ENCODE data around the gene GANAB. TPM values are rescaled to one million over a fixed set of nuclear protein-coding genes. Genes with fewer than 3 reads are reported as not detected.
A peak's percentile ranks its signal among the peaks of the same experiment; 100 is the strongest.

Gene GANAB
- total RNA-seq, 1 donor from 2014 or later, result 359 TPM

GRCh38 chr11:62604460-62605120, 41.8 kb downstream of the GANAB start:
- Mint-ChIP-seq H3K4me1 (ENCODE audit: low read depth) (peaks cover 29% of the 10 kb centered on the region), H3K27ac (ENCODE audit: unreplicated experiment) (peak overlapping the region; percentile 17), H3K27me3 (ENCODE audit: low read depth) (no peaks in the 10 kb centered on the region), H3K4me3 (ENCODE audit: unreplicated experiment) (no peak overlapping the region), H3K9me3 (ENCODE audit: low read depth) (no peaks in the 10 kb centered on the region), H3K36me3 (ENCODE audit: low read depth) (peaks cover 10% of the 10 kb centered on the region)
- DNase-seq (ENCODE audit: low spot score), result no peak
- no peak for TF ChIP-seq CTCF (IDR thresholded peaks at IDR 0.05)

GRCh38 chr11:62603776-62604299, 42.6 kb downstream of the GANAB start:
- DNase-seq (ENCODE audit: low spot score), result no peak
- H3K36me3 Mint-ChIP-seq (ENCODE audit: low read depth), result peaks cover 11% of the 10 kb centered on the region
- H3K27ac Mint-ChIP-seq (ENCODE audit: unreplicated experiment), result no peak overlapping the region
- H3K9me3 Mint-ChIP-seq (ENCODE audit: low read depth), result no peaks in the 10 kb centered on the region
- H3K4me1 Mint-ChIP-seq (ENCODE audit: low read depth), result peaks cover 37% of the 10 kb centered on the region
- TF ChIP-seq CTCF (IDR thresholded peaks at IDR 0.05), result no peak
- H3K4me3 Mint-ChIP-seq (ENCODE audit: unreplicated experiment), result no peak overlapping the region
- no peaks in the 10 kb centered on the region for H3K27me3 Mint-ChIP-seq (ENCODE audit: low read depth)

DNA sequence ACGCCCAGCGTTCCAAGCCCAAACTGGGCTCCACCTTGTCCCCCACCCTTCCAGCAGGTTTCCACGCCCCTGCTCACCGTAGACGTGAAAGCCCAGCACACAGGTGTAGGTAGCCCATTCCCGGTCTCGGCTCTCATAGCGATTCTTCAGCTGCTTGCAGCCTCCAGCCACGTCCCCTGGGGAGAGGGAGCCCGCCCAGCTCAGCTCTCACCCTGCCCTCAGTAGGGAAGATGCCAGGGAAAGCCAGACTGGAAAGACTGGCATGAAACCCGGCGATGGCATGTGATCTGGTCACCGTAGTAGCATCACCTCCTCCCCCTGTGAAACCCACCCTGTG, 43.4 kb downstream of the GANAB start:
- Mint-ChIP-seq H3K9me3 (ENCODE audit: low read depth) (no peaks in the 10 kb centered on the region), H3K4me1 (ENCODE audit: low read depth) (peaks cover 40% of the 10 kb centered on the region), H3K4me3 (ENCODE audit: unreplicated experiment) (no peak overlapping the region), H3K36me3 (ENCODE audit: low read depth) (peaks cover 14% of the 10 kb centered on the region), H3K27me3 (ENCODE audit: low read depth) (no peaks in the 10 kb centered on the region), H3K27ac (ENCODE audit: unreplicated experiment) (peak overlapping the region; percentile 1)
- no peak for TF ChIP-seq CTCF (IDR thresholded peaks at IDR 0.05)
- DNase-seq (ENCODE audit: low spot score), result no peak

DNA sequence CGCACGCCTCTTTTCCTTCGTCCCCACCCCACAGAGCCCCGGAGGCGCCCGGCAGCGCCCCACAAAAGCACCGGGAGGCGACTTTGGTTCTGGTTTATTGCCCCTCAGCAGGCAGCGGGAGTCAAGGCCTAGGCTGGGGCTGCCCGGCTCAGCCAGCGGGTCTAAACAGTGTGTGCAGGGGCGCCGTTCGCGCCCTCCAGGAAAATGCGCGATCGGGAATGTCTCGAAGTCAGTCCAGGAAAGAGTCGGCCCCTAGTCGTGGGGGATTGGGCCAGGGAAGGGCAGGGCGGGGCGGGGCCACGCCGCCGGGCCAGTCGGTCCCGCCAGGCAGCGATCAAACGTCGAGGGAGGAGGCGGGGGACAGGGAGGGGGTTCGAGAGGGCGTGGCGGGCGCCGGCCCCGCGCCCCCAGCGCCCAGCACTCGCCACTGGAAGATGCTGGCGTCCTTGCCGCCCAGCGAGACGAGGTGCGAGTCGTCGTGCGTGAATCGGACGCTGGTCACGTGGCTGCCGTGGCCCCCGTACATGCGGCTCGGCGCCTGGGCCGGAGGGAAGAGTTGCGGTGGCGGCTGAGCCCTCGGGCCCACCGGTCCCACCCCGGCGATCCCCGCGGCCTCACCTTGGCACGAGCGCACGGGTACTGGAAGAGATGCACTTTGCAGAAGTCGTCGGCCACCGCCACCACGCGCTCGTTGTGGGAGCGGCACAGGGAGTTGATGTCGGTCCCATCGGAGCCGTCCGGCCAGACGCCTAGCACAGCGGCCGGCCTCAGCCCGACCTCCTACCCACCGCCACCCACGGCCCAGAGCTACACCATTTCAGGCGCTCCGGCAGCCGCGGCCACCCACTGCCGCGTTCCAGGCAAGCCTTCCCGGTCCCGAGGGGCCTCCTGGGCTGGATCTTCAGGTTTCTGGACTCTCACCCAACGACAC, 44.0 kb downstream of the GANAB start:
- Mint-ChIP-seq H3K9me3 (ENCODE audit: low read depth) (no peaks in the 10 kb centered on the region), H3K27me3 (ENCODE audit: low read depth) (no peaks in the 10 kb centered on the region), H3K4me1 (ENCODE audit: low read depth) (peaks cover 40% of the 10 kb centered on the region), H3K36me3 (ENCODE audit: low read depth) (peaks cover 17% of the 10 kb centered on the region), H3K27ac (ENCODE audit: unreplicated experiment) (peak overlapping the region; percentile 81), H3K4me3 (ENCODE audit: unreplicated experiment) (peak overlapping the region; percentile 80)
- no peak for TF ChIP-seq CTCF (IDR thresholded peaks at IDR 0.05)
- no peak for DNase-seq (ENCODE audit: low spot score)

- peak; percentile 3 for TF ChIP-seq CTCF (IDR thresholded peaks at IDR 0.05)
- Mint-ChIP-seq H3K4me1 (ENCODE audit: low read depth) (peaks cover 40% of the 10 kb centered on the region), H3K4me3 (ENCODE audit: unreplicated experiment) (peak within 1 kb of the TSS; percentile 80), H3K36me3 (ENCODE audit: low read depth) (peaks cover 19% of the 10 kb centered on the region), H3K27ac (ENCODE audit: unreplicated experiment) (peak within 1 kb of the TSS; percentile 81), H3K9me3 (ENCODE audit: low read depth) (no peaks in the 10 kb centered on the region), H3K27me3 (ENCODE audit: low read depth) (no peaks in the 10 kb centered on the region)
- peak; percentile 99 for DNase-seq (ENCODE audit: low spot score)
Measured at GRCh38 chr11:62601372-62602140, 44.9 kb downstream of the GANAB start, which contains the start of gene MTA2. Gene MTA2, minus strand, starts transcription at chr11:62601865. Its CDS starts 415 bp downstream, at chr11:62601450.
